Measurements from ENCODE around the gene NHLRC2.

- no peak for TF ChIP-seq CTCF (IDR thresholded peaks at IDR 0.05 in 2 of 3, conservative IDR thresholded peaks at IDR 0.05 in 1 of 3; ENCODE audit: control insufficient read depth in 2 of 3, extremely low read depth in 1 of 3, insufficient read depth in 1 of 3, low read depth in 3 of 3, low read length in 3 of 3)
- TF ChIP-seq YY1 (IDR thresholded peaks at IDR 0.05; ENCODE audit: low read depth, low read length) = no peak
- TF ChIP-seq CREB1 (IDR thresholded peaks at IDR 0.05; ENCODE audit: low read depth) = no peak
- TF ChIP-seq ZNF207 (IDR thresholded peaks at IDR 0.05; ENCODE audit: borderline replicate concordance) = no peak
- no peak for TF ChIP-seq POLR2A (IDR thresholded peaks at IDR 0.05; ENCODE audit: low read depth, low read length)
- TF ChIP-seq EZH2 (IDR thresholded peaks at IDR 0.05; ENCODE audit: borderline replicate concordance, control insufficient read depth, low read depth, low read length) = no peak
- TF ChIP-seq NFYB (IDR thresholded peaks at IDR 0.05; ENCODE audit: insufficient read depth, low read depth, low read length) = no peak
- no peak for TF ChIP-seq DPF2 (IDR thresholded peaks at IDR 0.05)
- no peak for TF ChIP-seq SUZ12 (IDR thresholded peaks at IDR 0.05; ENCODE audit: unreplicated experiment)
- TF ChIP-seq ZBTB40 (IDR thresholded peaks at IDR 0.05; ENCODE audit: borderline replicate concordance) = no peak
Measured at GRCh38 chr10:113882240-113882639, 27.8 kb downstream of the NHLRC2 start.
